GM21619 (cell line): ENCODE results near the gene PTH1R.

Source experiments
- ATAC-seq: cut with Tn5 transposase; IDR thresholded peaks from one replicate; pipeline ENCODE4 v1.9.1; 2021; ENCODE audit not compliant: unreplicated experiment

Gene PTH1R

DNA sequence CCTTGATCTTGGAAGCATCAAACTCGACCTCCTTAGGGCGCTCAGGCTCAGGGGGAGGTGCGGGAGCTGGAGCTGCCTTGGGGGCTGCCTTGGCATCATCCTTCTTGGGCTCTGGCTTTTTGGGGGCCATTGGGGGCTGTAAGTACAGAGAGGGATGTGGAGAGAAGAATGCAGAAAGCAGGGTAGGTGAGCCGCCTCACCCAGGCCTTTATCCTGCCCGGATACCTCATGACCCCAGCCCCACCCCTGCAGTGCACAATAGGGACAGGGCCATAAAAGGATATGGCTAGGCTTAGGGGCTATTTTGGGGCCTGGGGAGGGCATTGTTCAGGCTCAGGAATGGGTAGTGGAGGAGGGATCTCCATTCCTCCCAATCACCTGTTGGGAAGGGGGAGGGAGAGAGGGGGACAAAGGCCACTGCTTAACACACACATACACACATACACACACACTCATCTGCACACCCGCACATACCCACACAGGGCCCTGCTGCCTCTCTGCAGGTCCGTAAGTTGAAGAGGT, 14.2 kb upstream of the PTH1R start, which contains the start of gene MYL3:
TSS of gene MYL3 (minus strand) at position 184 of the 522 bp plus-strand sequence. CDS start at position 130, 54 bp downstream.
- no peak for ATAC-seq

DNA sequence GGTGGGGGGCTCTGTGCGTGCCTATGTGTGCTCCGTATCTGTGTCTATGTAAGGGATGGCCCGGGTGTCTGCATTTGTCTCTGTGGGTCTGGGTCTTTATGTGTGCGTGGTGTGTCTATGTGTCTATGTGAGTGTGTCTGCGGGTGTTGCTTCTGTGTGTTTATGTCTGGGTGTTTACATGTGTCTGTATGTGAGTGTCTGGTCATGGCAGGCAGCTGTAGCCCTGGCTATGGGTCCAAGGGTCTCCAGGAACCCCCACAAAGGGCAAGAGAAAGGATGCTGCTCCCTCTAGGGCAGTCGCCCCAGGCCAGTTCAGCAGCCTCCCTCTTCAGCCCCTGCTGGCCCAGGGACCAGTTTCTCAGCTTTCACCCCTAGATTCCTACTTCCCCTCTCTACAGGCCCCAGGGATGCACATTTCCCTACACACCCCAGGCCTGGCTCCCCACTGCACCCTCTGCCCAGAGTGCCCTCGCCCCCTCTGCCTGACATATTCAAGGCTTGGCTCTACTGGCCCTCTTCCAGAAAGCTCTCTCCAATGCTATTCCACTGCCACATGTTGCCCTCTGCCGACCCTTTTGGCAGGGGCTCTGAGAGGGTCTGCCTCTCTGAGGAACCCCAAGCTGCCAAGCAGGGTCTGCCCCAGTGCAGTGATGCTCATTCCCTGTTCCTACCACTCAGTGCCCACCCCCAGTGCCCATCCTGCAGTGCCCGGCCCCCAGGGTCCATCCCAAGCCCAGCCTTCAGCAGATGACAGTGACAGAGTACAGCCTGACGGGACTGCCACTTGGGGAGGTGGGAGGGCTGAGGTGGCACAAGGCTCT, 13.2 kb upstream of the PTH1R start:
- ATAC-seq = no peak

DNA sequence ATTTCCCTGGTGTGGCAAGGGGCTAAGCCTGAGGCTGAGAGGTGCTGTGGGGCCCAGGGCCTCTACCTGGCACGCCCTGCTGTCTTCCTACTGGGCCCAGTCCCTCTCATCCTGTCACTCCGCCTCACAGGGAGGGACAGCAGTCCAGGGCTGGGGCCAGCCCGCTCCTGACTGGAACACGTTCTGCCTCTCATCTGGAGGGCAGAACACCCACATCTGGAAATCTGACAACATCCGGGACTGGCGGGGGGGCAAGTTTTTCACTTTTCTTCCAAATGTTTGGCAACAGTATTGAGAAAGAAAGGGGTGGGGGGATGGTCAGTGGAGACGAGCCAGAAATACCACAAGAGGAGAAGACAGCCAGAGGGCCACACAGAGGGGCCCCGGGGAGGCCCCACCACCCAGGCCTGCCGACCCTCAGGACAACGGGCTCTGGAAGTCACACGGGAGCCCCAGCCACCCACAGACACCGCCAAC, 12.5 kb upstream of the PTH1R start:
- ATAC-seq = no peak

DNA sequence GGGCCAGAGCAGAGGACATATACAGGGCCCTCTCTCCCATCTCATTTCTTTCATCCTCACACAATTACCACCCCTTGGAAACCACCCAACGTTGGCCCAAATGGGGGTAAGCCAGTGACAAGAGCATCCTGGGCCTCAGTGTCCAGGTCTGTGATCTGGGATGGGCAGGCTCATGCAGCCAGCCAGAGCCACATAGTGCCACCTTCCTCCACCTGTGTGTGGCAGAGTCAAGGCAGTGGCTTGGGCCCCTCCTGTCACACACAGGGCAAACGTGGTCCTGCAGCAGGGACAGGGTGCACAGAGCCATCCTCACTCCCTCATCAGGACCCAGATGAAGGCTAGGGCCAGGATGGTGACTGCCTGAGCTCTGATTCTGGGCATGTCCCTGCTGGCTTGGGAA, 12.0 kb upstream of the PTH1R start:
- ATAC-seq = no peak

DNA sequence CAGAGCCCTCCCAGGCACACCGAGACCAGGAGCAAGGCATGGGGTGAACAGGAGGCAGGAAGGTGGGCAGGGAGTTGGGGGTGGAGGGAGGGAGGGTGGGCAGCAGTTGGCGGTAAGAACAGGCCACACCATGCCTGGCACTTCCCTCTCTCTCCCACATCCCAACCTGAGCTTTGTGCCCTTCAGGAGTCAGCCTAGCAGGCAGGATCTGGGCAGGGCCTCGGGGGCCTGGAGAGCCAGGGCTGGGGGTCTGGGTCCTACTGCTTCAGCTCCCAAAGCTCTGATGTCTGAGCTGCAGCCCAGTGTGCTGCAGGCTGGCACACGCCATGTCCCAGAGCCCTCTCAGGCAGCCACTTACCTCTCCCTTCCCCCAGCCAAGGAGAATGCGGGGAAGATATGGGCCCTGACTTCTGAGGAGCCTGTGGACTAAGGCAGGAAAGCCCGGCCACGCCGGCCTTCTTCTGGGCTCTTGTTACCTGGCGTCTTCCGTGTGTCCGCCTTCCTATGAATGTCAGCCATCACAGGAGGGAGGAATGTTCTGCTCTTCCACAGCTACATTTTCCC, 11.4 kb upstream of the PTH1R start:
- no peak for ATAC-seq

DNA sequence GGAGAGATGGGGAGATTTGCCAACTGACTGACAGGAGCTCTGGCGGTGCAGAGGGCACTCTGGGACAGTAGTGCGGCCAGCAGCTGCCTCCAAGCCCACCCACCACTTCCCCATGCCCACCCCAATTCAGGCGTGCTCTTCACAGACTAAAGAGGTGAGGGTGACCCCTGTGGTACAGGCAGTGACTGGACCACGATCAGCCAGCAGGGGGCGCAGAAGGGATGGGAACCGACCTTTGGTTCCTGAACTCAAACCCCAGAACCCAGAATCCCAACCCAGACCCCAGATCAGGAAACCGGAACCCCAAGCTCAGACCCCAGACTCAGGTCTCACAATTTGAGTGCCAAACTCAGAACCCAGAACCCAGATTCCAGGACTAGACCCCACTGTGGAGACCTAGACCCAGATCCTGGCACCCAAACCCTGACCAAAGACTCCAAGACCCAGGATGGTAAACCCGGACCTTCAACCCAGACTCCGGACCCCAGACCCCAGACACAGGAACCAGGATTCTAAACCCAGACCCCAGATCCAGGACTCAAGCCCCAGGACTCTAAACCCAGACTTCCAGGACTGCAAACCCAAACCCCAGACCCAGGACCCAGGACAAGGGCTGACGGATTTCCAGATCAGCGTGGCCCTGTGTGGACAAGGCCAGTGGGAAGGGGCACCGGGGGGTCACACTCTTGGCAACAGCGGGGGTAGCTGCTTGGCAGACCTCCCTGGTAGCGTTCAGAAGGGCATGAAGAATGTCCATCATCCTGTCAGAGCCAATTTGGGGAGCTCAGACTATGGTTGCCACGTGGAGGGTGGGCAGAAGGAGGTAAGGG, 10.6 kb upstream of the PTH1R start:
- no peak for ATAC-seq

DNA sequence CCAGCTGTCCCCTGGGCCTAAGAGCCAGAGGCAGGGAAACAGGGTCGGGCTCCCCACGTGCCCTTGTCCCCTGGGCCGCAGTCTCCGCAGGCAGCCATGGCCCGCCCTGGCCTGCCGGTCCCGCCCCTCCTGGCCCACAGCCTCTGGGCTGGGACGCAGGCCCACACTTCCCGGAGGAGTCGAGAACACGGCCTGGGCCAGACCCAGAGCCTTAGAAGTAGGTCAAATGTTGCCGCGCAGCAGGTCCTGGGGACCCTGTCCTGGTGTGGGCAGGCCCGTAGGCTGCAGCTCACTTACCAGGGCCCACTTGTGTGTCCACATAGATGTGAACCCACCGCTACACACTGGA, 10.0 kb upstream of the PTH1R start:
- ATAC-seq = no peak

DNA sequence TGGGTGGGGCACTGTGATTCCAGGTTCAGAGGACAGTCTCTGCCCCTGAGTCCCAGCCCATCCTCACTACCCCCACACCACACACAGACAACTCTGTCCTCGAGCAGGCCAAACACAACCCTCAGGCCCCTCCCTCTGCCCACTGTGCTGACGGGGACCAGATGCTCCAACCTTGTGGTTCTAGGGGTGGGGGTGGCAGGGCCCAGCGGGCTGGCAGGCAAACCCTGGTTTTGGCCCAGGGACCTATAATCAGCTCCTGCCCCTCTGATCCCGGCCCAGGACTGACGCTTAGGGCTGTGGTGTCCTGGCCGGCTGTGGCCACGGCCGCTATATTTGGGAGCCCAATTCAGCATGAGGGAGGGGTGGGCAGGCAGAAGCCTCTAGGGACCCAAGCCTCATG, 9.2 kb upstream of the PTH1R start:
- ATAC-seq = no peak

DNA sequence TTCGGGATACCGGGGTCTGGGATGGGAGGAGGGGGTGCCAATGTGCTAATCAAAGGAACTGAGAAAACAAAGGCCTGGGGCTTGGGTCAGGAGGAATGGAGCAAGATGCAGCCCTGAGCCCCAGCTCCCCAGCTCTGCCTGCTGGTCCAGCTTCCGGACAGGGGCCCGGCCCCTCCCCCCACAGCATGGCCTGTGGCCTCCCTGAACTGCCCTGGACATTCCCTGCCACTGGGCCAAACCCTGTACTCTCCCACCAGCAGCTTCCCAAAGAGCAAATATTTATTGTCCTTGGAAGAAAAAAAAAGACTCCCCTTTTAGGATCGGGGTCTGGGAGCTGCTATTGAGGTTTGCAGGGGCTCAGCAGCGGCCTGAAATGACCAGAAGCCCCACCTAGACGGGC, 8.6 kb upstream of the PTH1R start:
- no peak for ATAC-seq

DNA sequence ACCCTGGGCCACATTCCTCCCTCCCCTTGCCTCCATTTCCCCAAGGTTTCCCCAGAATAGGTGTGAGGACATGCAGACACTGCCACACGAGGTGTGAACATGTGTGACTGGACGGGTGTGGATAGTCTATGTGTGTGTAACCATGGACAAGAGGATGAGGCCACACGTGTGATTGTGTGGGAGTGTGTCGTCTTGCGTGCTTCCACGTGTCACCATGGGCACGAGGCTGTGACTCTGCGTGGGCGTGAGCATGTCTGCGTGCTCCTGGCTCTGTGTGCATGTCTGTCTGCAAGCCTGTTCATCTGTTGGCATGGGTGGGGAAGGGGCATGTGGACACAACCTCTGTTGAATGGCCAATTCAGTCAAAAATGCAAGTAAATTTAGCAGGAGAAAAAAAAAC, 8.1 kb upstream of the PTH1R start:
- no peak for ATAC-seq

DNA sequence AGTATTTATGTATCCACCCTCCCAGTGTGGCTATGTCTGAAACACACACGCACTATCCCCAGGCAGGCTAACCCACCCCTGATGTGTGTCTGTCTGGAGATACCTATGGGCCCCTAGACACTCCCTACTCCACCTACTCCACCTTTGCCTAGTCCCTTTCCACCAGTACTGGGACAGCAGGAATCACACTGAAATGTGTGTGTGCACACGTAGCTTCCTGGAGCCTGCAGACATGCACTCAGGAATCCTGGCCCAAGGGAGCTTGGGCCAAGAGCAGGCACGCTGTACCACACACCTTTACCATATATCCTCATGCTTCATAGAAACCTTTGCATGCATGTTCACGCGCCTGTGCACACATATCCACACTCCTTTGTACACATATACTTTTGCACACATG, 6.9 kb upstream of the PTH1R start:
- ATAC-seq = no peak

DNA sequence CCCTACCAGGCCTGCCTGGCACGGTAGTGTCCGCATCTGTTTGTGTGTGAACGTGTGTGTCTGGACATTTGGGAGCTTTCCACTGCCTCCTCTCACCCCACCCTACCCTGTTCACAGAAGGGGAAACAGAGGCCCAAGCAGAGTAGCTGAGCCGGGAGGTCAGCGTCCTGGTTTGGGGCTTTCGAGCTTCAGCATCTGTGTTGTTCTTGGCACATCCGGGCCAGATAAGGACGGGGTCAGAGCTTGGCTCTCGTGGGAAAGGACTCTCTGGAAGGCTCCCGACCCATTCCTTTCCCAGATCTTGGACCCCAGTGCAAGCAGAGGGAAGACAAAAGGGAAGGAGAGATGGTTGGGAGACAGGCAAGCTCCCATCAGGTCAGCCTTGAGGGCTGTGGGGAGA, 6.3 kb upstream of the PTH1R start:
- no peak for ATAC-seq

DNA sequence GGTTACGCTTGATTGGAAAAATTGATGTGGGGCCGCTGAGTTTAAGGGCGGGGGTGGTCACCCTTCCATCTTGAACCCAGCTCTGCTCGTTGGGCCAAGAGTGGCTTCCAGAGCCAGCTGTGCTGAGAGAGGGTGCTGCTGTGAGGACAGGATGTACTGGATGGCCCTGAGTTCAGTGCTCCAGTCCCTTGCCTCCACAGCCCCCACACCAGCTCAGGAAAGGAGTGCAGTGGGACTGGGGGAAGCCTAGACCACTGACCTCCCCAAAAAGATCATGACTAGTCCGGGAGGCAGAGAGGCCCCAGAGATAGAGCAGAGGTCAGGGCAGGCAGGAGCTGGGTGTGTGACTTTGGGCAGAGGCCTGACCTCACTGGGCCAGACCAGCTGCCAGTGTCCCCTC, 4.0 kb upstream of the PTH1R start:
- no peak for ATAC-seq

DNA sequence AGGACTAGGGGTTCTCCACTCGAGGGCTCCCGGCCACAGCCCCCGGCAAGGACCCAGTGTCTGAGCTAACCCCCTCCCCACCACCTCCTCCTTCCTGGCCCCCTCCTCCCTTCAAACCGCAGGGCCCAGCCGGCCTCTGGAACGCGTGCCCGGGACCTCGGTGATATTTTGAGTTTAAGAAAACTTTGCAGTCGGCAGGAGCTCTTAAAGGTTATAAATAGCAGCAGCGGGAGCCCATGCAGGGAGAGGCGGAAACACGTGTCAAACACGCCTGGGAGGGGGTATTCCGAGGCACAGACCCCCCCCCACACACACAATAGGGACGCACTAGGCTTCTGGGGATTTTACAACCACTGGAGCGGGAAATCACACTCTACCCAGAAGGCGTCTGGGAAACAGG, 3.1 kb upstream of the PTH1R start:
- ATAC-seq = no peak

DNA sequence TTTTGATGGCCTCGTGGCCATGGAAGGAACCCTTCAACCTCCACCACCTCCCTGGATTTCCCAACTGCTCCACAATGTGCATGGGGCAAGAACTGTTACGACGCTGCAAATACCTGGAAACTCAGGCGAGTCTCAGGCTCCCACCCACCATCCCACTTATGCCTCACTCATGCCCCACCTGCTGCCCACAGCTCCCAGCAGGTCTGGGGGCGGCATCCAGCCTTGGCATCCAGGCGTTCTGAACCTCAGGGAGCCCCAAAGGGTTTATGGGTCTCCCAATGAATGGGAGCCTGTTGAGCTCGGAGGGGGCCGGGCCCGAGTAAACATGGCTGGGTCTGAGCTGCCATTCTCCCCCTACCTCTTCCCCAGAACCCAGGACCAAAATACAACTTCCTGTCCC, 2.0 kb upstream of the PTH1R start:
- ATAC-seq = no peak

DNA sequence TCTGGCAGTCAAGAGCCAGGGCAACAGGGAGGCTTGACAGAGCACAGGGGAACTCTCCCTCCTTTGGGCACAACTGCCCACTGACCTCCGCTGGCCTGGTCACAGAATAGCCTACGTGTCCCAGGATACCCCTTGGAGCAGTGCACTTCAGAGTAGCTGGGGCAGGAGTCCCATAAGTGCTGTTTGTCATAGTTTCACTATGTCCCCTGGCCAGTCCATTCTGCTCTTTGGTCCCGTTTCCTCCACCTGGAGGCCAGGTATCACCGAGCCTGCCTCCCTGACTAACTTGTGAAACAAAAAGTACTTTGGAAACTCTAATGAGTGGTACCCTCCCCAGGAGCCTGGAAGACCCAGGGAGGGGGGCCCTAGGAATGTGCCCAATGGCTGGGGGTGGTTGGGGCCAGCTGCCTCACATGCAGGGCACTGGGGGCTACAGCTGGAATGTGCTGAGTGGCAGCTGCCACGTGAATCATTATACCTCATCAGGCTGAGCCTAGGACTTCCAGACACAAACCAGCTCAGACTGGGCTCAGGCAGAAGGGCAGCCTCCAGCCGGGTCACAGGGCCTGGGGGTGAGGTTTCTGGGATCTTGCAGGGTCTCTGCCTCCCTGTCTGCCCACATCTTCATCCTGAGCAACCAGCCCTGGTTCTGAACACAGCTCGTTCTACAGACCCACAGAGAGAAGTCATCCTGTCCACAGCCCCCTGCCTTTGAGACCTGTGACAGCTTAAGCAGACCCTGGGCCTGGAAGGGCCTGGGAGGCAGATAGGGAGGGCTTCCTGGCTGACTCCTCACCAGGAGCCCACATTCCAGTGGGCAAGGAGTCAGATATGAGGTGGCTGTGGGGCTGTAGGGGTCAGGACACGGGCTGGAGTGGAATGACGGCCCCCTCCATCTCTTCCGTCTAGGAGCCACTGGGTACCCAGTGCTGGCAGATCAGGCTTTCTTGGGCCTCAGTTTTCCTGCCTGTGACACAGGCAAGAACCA, 914 bp upstream of the PTH1R start:
- no peak for ATAC-seq

DNA sequence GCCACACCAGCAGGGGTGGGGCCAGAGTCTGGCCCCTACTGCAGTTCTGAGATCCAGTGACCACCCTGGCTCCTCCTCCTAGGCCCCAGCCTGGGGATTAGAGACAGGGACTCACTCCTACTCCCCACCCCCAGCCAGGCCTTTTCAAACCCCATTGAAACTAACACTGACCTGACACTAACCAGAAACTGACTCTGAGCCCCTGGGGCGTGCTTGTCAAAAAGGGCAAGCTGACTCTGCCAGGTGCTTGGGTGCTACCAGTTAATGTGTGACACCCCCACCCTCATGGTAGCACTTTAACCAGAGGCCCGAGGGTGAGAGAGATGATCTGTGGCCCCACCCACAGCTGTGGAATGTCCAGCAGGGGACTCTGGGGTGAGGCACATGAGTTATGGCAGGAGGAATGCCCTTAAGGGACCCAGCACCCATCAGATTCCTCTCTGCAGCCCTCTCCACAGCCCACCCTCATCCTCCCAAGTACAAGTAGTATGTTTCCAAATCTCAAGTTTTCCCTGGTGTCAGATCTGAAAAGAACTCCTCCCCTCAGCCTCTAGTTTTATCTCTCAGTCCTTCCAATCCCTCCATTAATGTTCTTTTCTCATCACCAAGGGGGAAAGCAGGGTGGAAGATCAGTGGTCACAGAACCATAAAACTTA, 1.4 kb downstream of the PTH1R start:
- ATAC-seq = peak; percentile 64

DNA sequence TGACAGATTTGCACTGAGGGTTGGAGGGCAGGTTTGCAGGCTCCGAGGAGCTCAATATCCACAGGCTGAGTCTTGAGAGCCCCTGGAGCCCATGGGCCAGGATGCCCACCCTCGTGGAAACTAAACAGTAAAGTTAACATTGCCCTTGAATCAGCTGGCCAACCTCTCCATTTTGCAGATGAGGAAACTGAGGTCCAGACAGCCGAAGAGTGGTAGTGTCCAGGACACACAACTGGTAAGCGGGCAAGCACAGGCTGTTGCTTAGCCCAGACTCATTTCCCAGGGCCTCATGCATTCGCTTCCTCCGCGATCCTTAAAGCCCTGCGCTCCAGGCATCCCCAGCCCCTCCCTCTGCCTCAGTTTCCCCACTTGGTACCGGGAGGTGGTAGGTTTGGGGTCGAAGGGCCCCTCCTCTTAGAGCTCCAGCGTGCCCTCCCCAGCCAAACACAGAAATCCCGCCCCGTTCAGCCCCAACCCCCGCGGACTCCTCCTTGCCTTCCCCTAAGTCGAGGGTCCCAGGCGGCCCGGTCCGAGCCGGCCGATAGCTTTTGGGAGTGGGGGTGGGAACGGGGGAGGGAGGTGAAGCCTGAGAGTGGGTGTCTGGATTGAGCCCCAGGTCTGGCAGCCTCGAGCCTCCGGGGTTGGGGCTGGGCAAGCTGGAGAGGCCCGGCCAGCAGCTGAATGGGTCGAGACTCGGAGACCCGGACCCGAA, 3.5 kb downstream of the PTH1R start:
- ATAC-seq = no peak
